ENCODE results near the gene MDFI.

The MDFI gene

GRCh38 chr6:41637194-41638001, 870 bp upstream of the MDFI start:
- in situ Hi-C loops (cut with MboI; ENCODE audit: low pct_unique_long_range_greater_than_20kb, low sequenced_read_pairs, unreplicated experiment) = no loop called here
- no peak for DNase-seq (ENCODE audit: low spot score)
- TF ChIP-seq, protein P1, sequence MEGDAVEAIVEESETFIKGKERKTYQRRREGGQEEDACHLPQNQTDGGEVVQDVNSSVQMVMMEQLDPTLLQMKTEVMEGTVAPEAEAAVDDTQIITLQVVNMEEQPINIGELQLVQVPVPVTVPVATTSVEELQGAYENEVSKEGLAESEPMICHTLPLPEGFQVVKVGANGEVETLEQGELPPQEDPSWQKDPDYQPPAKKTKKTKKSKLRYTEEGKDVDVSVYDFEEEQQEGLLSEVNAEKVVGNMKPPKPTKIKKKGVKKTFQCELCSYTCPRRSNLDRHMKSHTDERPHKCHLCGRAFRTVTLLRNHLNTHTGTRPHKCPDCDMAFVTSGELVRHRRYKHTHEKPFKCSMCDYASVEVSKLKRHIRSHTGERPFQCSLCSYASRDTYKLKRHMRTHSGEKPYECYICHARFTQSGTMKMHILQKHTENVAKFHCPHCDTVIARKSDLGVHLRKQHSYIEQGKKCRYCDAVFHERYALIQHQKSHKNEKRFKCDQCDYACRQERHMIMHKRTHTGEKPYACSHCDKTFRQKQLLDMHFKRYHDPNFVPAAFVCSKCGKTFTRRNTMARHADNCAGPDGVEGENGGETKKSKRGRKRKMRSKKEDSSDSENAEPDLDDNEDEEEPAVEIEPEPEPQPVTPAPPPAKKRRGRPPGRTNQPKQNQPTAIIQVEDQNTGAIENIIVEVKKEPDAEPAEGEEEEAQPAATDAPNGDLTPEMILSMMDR (IDR thresholded peaks at IDR 0.05; ENCODE audit: extremely low read depth, insufficient read depth, missing control alignments) = no peak

GRCh38 chr6:41638935-41639808, 904 bp downstream of the MDFI start:
- DNase-seq (ENCODE audit: low spot score) = no peak
- TF ChIP-seq, protein P1 (IDR thresholded peaks at IDR 0.05; ENCODE audit: extremely low read depth, insufficient read depth, missing control alignments) = no peak
- in situ Hi-C loops (cut with MboI; ENCODE audit: low pct_unique_long_range_greater_than_20kb, low sequenced_read_pairs, unreplicated experiment) = no loop called here

DNA sequence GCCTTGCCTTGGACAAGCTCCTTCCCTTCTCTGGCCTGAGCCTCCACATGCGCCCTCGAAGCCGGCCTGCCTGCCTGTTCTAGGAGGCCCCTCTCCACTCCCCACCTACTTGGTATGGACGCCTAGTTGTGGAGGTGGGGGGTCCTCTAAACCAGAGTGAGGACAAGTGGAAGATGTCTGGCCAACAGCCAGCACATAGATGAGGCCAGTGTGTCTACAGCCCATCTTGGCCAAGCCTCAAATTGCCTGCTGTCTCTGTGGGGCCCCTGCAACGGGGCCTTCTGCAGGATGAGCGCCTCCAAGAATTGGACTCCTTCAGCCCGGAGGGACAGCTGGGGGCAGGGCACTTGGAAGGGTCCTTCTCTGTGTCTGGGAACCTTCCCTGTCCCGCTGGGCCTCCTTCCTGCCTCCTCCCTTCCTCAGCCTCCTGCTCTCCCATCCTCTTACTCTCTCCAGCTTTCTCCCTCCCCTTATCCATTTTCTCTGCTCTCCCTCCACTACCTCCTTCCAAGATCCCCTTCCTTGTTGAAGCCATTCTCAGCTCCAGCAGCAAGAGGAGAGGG, 1.6 kb downstream of the MDFI start:
- in situ Hi-C loops (cut with MboI; ENCODE audit: low pct_unique_long_range_greater_than_20kb, low sequenced_read_pairs, unreplicated experiment) = no loop called here
- no peak for DNase-seq (ENCODE audit: low spot score)
- TF ChIP-seq, protein P1 (IDR thresholded peaks at IDR 0.05; ENCODE audit: extremely low read depth, insufficient read depth, missing control alignments) = no peak

- DNase-seq (ENCODE audit: low spot score) = no peak
- TF ChIP-seq, protein P1 (IDR thresholded peaks at IDR 0.05; ENCODE audit: extremely low read depth, insufficient read depth, missing control alignments) = no peak
- in situ Hi-C loops (cut with MboI; ENCODE audit: low pct_unique_long_range_greater_than_20kb, low sequenced_read_pairs, unreplicated experiment) = no loop called here
Measured at GRCh38 chr6:41640426-41640825, 2.2 kb downstream of the MDFI start.

DNA sequence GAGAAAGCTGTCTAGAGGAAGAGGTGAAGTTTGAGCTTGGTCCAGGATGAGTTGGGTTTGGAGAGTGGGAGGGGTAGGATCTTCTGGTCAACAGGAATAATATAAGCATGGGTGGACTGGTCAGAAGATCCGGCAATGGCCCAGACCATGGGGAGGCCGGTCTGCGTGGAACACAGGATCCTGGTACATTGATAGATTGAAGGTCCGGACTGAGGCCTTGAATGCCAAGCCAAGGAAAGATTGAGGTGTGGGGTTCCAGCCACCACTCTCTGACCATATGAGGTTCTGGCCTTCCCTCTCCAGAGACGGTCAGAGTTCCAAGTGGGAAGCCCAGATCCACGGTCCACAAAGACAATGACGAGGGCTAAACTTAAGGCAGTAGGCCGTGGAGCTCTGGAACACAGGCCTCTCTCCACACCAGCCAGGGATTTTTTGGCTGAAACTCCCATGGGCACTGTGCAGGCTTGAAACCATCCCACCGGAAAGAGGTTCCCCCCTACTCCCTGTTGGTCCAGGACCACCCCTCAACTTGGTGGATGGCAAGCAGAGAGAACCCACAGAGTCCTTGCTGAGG, 3.2 kb downstream of the MDFI start:
- no peak for DNase-seq (ENCODE audit: low spot score)
- TF ChIP-seq, protein P1 (IDR thresholded peaks at IDR 0.05; ENCODE audit: extremely low read depth, insufficient read depth, missing control alignments) = no peak
- in situ Hi-C loops (cut with MboI; ENCODE audit: low pct_unique_long_range_greater_than_20kb, low sequenced_read_pairs, unreplicated experiment) = no loop called here
